Nephron progenitor cell (in vitro differentiated cells): Measurements from ENCODE around the gene SH3PXD2A.
A peak's percentile ranks its signal among the peaks of the same experiment; 100 is the strongest.

Experiments
- DNase-seq: peaks from one replicate; pipeline ENCODE4 v3.0.0; 2021
- H3K27ac Mint-ChIP-seq: 2 replicates; pipeline ENCODE4 v1.8.0; 2021; ENCODE audit warnings: mild to moderate bottlenecking, moderate library complexity, mixed read lengths
- H3K27me3 Mint-ChIP-seq: 2 replicates; pipeline ENCODE4 v1.8.0; 2021; ENCODE audit warnings: mild to moderate bottlenecking, low read depth, mixed read lengths; ENCODE audit not compliant: poor library complexity
- H3K36me3 Mint-ChIP-seq: 2 replicates; pipeline ENCODE4 v1.8.0; 2021; ENCODE audit warnings: low read depth, mixed read lengths
- H3K4me1 Mint-ChIP-seq: 2 replicates; pipeline ENCODE4 v1.8.0; 2021; ENCODE audit warnings: mixed read lengths
- H3K4me3 Mint-ChIP-seq: 2 replicates; pipeline ENCODE4 v1.8.0; 2021; ENCODE audit warnings: mild to moderate bottlenecking, moderate library complexity, mixed read lengths
- H3K9me3 Mint-ChIP-seq: 2 replicates; pipeline ENCODE4 v1.8.0; 2021; ENCODE audit warnings: mild to moderate bottlenecking, moderate library complexity, mixed read lengths
- TF ChIP-seq, protein P1 (sequence below): fragments of 200-600 bp; sonication (generic); IDR thresholded peaks from 2 replicates; pipeline ENCODE4 v1.5.0; 2021; ENCODE audit warnings: antibody characterized with exemption

Gene SH3PXD2A

DNA sequence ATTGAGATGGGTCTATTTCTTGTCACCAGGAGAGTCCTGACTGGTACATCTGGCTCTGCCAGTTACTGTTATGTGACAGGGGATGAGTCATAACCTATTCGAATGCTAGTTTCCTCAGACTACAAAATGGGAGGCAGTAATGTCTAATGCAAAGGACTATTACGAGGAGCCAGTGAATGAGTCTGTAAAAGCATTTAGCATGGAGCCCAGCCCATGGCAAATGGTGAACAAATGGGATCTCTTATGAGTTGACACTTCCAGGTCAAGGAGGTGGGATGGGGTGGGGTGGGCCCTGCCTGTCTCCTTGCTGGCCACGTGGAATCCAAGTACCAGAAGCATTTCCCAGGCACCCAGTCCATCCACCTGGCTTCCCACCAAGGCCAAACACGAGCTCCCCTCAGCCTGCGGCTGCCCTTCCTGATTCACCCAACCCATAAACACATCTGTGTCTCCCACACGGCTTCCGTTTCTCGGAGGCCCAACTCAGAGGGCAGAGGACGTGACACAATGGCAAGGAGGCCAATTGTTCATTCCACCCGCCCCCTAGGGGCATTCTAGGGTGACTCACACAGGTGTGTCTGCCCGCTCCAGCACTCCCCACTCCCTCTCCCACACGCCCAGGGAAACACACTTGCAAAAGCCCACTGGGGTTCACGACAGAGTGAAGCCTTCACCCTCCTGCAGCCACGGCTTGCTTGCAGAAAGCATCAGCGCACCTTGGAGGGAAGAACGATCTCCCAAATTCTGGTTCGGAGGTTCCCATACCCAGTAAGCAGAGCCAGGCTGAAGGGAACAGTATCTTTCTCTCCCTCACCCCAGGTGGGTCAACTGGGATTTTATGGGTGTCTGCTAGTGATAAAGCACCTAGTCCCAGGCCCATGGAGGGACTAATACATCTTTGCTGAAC lies 109.8 kb downstream of the SH3PXD2A start:
- Mint-ChIP-seq H3K4me3 (no peak overlapping the region), H3K27ac (no peak overlapping the region)
- no peak for DNase-seq

DNA sequence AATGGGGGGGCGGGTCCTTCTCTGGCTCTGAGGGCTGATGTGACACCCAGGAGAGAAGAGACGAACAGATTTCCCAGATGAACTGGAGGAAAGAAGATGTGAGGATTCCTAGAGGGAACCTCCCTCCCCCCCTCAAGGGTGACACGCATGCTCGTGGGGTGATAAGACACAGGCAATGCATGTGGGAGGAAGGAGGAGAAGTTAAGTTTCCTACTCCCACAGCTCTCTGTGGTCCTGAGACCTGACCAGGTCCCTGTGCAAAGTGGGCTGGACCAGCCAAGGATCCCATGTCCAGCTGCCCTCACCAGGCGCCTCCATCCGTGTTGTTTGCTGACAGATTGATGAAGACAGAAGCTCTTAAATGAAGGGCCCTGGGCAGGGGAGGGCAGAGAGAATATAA lies 112.6 kb downstream of the SH3PXD2A start:
- H3K36me3 Mint-ChIP-seq = peaks cover 3% of the 10 kb centered on the region
- H3K27me3 Mint-ChIP-seq = peaks cover 3% of the 10 kb centered on the region
- no peak overlapping the region for H3K4me3 Mint-ChIP-seq
- no peak for DNase-seq
- H3K27ac Mint-ChIP-seq = no peak overlapping the region
- TF ChIP-seq, protein P1, sequence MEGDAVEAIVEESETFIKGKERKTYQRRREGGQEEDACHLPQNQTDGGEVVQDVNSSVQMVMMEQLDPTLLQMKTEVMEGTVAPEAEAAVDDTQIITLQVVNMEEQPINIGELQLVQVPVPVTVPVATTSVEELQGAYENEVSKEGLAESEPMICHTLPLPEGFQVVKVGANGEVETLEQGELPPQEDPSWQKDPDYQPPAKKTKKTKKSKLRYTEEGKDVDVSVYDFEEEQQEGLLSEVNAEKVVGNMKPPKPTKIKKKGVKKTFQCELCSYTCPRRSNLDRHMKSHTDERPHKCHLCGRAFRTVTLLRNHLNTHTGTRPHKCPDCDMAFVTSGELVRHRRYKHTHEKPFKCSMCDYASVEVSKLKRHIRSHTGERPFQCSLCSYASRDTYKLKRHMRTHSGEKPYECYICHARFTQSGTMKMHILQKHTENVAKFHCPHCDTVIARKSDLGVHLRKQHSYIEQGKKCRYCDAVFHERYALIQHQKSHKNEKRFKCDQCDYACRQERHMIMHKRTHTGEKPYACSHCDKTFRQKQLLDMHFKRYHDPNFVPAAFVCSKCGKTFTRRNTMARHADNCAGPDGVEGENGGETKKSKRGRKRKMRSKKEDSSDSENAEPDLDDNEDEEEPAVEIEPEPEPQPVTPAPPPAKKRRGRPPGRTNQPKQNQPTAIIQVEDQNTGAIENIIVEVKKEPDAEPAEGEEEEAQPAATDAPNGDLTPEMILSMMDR = no peak
- no peaks in the 10 kb centered on the region for H3K9me3 Mint-ChIP-seq
- peaks cover 69% of the 10 kb centered on the region for H3K4me1 Mint-ChIP-seq

More for the DNA sequence above, 109.8 kb downstream of the SH3PXD2A start:
- Mint-ChIP-seq H3K36me3 (no peaks in the 10 kb centered on the region), H3K4me1 (peaks cover 41% of the 10 kb centered on the region), H3K27me3 (peaks cover 13% of the 10 kb centered on the region), H3K9me3 (no peaks in the 10 kb centered on the region)
- TF ChIP-seq, protein P1 = no peak

DNA sequence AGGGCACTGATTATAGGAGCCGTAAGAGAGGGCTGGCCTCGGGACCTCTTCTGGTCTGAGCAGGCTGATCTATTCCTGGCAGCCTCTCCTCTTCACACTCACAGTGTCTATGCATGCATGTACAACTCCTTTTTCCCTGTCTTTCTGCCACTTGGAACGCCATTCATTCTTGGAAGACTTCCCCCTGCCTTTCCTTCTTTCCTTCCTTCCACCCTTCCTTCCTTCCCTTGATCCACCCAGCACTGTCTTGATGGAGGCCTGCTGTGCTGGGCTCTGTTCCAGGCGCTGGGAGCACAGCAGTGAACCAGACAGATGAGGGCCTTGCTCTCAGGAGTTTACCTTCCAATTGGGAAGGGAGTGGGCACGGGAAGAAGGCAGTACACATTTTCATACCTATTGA lies 114.8 kb downstream of the SH3PXD2A start:
- Mint-ChIP-seq H3K4me1 (peaks cover 76% of the 10 kb centered on the region), H3K27ac (no peak overlapping the region), H3K27me3 (peaks cover 3% of the 10 kb centered on the region), H3K4me3 (no peak overlapping the region), H3K36me3 (peaks cover 12% of the 10 kb centered on the region), H3K9me3 (no peaks in the 10 kb centered on the region)
- TF ChIP-seq, protein P1 = no peak
- no peak for DNase-seq

DNA sequence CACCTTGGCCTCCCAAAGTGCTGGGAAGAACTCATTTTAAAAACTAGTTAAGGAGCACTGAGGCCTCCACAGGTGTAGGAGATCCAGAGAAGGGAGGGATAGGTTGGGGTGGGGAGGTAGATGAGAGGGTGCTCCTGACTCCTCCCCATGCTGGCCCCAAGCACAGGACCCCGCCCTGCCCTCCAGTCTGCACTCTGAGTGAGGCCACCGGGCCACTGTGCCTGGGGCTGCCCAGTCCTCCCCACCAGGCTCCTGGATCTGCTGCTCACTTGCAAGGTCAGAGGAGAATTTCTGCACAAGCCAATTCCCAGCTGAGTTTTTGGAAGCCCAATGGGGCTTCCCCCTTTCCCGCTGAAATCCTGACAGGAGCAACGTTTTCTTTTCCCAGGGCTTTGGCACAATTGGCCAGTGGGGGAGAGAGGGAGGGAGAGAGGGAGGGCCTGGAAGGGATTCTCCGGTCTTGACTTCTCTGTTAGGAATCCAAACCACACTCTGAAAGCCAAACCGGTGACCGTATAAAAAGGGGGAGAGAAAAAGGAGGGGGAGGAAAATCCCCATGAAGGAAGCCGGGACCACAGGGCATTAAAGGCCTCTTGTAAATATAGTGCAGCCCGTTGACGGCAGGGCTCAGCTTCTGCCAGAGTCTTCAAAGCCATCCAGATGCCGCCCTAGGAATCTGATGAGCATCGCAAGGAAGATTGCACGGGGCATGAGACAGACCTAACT lies 116.2 kb downstream of the SH3PXD2A start:
- peaks cover 71% of the 10 kb centered on the region for H3K4me1 Mint-ChIP-seq
- peaks cover 12% of the 10 kb centered on the region for H3K36me3 Mint-ChIP-seq
- H3K27ac Mint-ChIP-seq = no peak overlapping the region
- TF ChIP-seq, protein P1 = no peak
- DNase-seq = no peak
- H3K9me3 Mint-ChIP-seq = no peaks in the 10 kb centered on the region
- H3K4me3 Mint-ChIP-seq = peak overlapping the region; percentile 53
- no peaks in the 10 kb centered on the region for H3K27me3 Mint-ChIP-seq

DNA sequence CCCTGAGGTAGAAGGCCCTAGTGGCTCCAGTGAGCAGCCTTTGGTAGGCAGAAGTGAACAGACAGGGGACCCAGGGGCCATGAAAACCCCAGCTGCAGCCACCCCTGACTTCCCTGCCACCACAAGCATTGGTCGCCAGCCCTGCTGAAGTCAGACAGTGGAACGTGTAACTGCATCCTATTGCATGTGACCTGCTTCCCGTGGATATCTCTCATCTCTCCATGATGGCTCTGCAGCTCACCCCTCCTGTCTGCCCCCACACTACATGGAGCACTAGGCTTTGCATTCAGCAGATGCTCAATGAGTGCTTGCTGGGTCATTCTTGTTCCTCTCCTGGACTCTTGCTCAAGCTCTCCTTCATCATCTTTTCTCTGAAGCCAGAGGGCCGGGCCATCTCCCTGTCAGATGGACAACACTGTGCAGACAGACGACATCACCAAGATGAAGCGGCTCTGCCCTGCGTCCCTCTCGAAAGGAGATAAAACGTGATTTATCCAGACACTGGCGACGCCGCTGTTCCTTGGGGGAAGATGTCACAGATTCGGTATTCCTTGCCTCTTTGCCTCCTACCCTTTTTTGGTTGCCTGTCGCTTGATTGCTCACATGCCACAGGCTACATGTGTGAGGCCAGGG lies 117.5 kb downstream of the SH3PXD2A start:
- Mint-ChIP-seq H3K4me3 (no peak overlapping the region), H3K27ac (peak overlapping the region; percentile 69), H3K27me3 (peaks cover 3% of the 10 kb centered on the region), H3K4me1 (peaks cover 74% of the 10 kb centered on the region), H3K9me3 (no peaks in the 10 kb centered on the region), H3K36me3 (peaks cover 12% of the 10 kb centered on the region)
- DNase-seq = no peak
- TF ChIP-seq, protein P1 = no peak
